GM19452 (cell line): ENCODE results near the gene SIAH3.
"Not testable (repeated sequence)": the region's sequence is repeated elsewhere in the genome, so short reads cannot be mapped to it uniquely, and the experiment has no call there.

Source experiments
- ATAC-seq: cut with Tn5 transposase; IDR thresholded peaks from one replicate; pipeline ENCODE4 v1.9.1; 2021; ENCODE audit not compliant: unreplicated experiment

SIAH3 gene

GRCh38 chr13:45784755-45785675 lies 66.5 kb downstream of the SIAH3 start:
- ATAC-seq: no peak

GRCh38 chr13:45783346-45784043 lies 68.1 kb downstream of the SIAH3 start:
- no peak for ATAC-seq

GRCh38 chr13:45782327-45783045 lies 69.1 kb downstream of the SIAH3 start:
- no peak for ATAC-seq

- no peak for ATAC-seq
Observed at GRCh38 chr13:45781553-45782326, 69.8 kb downstream of the SIAH3 start.

GRCh38 chr13:45779901-45780300 lies 71.7 kb downstream of the SIAH3 start:
- ATAC-seq: no peak

- no peak for ATAC-seq
Observed at GRCh38 chr13:45778882-45779281, 72.7 kb downstream of the SIAH3 start.

- no peak for ATAC-seq
Observed at GRCh38 chr13:45776748-45777147, 74.8 kb downstream of the SIAH3 start.

GRCh38 chr13:45775401-45775963 lies 76.1 kb downstream of the SIAH3 start:
- ATAC-seq: no peak

- no peak for ATAC-seq
Observed at GRCh38 chr13:45773944-45774343, 77.6 kb downstream of the SIAH3 start.

GRCh38 chr13:45773236-45773635 lies 78.3 kb downstream of the SIAH3 start:
- ATAC-seq: no peak

GRCh38 chr13:45770886-45771285 lies 80.7 kb downstream of the SIAH3 start:
- ATAC-seq: no peak

- ATAC-seq: no peak
Observed at GRCh38 chr13:45768656-45769479, 82.7 kb downstream of the SIAH3 start.

GRCh38 chr13:45765464-45765863 lies 86.1 kb downstream of the SIAH3 start:
- ATAC-seq: no peak

- ATAC-seq: no peak
Observed at GRCh38 chr13:45763419-45763818, 88.1 kb downstream of the SIAH3 start.

- not testable (repeated sequence) for ATAC-seq
Observed at GRCh38 chr13:45757589-45757988, 94.0 kb downstream of the SIAH3 start.

GRCh38 chr13:45756498-45756897 lies 95.1 kb downstream of the SIAH3 start:
- not testable (repeated sequence) for ATAC-seq

- no peak for ATAC-seq
Observed at GRCh38 chr13:45752510-45752909, 99.0 kb downstream of the SIAH3 start.

GRCh38 chr13:45751885-45752284 lies 99.7 kb downstream of the SIAH3 start:
- ATAC-seq: no peak

- ATAC-seq: no peak
Observed at GRCh38 chr13:45750566-45750965, 101.0 kb downstream of the SIAH3 start.
